Measurements from ENCODE around the gene EML6. TPM values are rescaled to one million over a fixed set of nuclear protein-coding genes. Genes with fewer than 3 reads are reported as not detected.

Gene EML6
- total and polyA plus RNA-seq, 3 donors from 2014 or later = 7.6 to 17.3 (median 12.1) TPM

- H3K9me3 ChIP-seq = no peaks in the 10 kb centered on the region
- H3K36me3 ChIP-seq (ENCODE audit: low read depth, missing control alignments) = no peaks in the 10 kb centered on the region
- no peak overlapping the region for H3K4me3 ChIP-seq
- 91 to 94% methylated on average over 8 of the region's 8 CpGs for WGBS, 2 donors
- H3K4me1 ChIP-seq = no peaks in the 10 kb centered on the region
- H3K27me3 ChIP-seq = no peaks in the 10 kb centered on the region
- intact Hi-C loops (cut with DNase I; ENCODE audit: low total_unique reads) = no loop called here
- H3K27ac ChIP-seq = no peak overlapping the region
- TF ChIP-seq, protein P1, sequence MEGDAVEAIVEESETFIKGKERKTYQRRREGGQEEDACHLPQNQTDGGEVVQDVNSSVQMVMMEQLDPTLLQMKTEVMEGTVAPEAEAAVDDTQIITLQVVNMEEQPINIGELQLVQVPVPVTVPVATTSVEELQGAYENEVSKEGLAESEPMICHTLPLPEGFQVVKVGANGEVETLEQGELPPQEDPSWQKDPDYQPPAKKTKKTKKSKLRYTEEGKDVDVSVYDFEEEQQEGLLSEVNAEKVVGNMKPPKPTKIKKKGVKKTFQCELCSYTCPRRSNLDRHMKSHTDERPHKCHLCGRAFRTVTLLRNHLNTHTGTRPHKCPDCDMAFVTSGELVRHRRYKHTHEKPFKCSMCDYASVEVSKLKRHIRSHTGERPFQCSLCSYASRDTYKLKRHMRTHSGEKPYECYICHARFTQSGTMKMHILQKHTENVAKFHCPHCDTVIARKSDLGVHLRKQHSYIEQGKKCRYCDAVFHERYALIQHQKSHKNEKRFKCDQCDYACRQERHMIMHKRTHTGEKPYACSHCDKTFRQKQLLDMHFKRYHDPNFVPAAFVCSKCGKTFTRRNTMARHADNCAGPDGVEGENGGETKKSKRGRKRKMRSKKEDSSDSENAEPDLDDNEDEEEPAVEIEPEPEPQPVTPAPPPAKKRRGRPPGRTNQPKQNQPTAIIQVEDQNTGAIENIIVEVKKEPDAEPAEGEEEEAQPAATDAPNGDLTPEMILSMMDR (IDR thresholded peaks at IDR 0.05) = no peak
- no peak for TF ChIP-seq POLR2A (IDR thresholded peaks at IDR 0.05)
- no peak for DNase-seq
Observed at GRCh38 chr2:54850171-54851122, 127.0 kb downstream of the EML6 start.

GRCh38 chr2:54853616-54854310, 130.3 kb downstream of the EML6 start:
- no peak overlapping the region for H3K4me3 ChIP-seq
- DNase-seq = no peak
- TF ChIP-seq, protein P1 (IDR thresholded peaks at IDR 0.05) = no peak
- no peak for TF ChIP-seq POLR2A (IDR thresholded peaks at IDR 0.05)
- 96 to 98% methylated on average over 5 of the region's 5 CpGs for WGBS, 2 donors
- H3K36me3 ChIP-seq (ENCODE audit: low read depth, missing control alignments) = no peaks in the 10 kb centered on the region
- no peaks in the 10 kb centered on the region for H3K4me1 ChIP-seq
- H3K27me3 ChIP-seq = no peaks in the 10 kb centered on the region
- intact Hi-C loops (cut with DNase I; ENCODE audit: low total_unique reads) = no loop called here
- no peak overlapping the region for H3K27ac ChIP-seq
- no peaks in the 10 kb centered on the region for H3K9me3 ChIP-seq

- Histone ChIP-seq H3K27ac (no peak overlapping the region), H3K4me1 (no peaks in the 10 kb centered on the region), H3K36me3 (ENCODE audit: low read depth, missing control alignments) (no peaks in the 10 kb centered on the region), H3K27me3 (no peaks in the 10 kb centered on the region), H3K4me3 (no peak overlapping the region), H3K9me3 (no peaks in the 10 kb centered on the region)
- TF ChIP-seq, protein P1 (IDR thresholded peaks at IDR 0.05) = no peak
- TF ChIP-seq POLR2A (IDR thresholded peaks at IDR 0.05) = no peak
- no peak for DNase-seq
- intact Hi-C loops (cut with DNase I; ENCODE audit: low total_unique reads) = no loop called here
- 91 to 92% methylated on average over 1 to 2 of the region's 2 CpGs for WGBS, 2 donors
Observed at GRCh38 chr2:54855434-54855833, 132.0 kb downstream of the EML6 start.

DNA sequence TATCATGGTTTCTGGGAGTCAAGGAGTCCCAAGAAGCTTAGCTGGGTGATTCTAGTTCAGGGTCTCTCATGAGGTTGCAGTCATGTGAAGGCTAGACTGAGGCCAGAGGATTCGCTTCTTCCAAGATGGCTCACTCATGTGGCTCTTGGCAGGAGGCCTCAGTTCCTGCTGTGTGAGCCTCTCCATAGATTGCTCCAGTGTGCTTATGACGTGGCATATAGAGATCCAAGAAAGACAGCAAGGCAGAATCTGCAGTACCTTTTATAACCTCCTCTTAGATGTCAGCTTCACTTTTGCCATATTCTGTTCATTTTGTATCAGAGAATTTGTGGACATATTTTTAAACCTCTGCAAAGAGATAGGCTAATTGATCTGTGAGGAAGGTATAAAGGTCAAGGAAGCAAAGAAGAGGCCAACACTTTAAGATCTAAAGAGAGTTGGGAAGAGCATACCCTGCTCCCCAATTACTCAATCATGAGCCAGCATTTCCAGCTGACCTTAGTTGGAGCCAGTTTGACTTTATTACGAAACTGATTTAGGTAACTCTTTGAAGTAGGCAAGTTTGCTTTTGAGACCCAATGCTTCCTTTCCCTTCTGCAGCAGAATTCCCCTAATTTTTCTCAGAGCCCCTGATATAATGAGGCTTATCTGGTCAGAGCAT, 134.7 kb downstream of the EML6 start:
- DNase-seq = no peak
- H3K4me3 ChIP-seq = no peak overlapping the region
- intact Hi-C loops (cut with DNase I; ENCODE audit: low total_unique reads) = no loop called here
- no peaks in the 10 kb centered on the region for H3K27me3 ChIP-seq
- 86 to 90% methylated on average over 3 of the region's 3 CpGs for WGBS, 2 donors
- no peaks in the 10 kb centered on the region for H3K4me1 ChIP-seq
- TF ChIP-seq, protein P1 (IDR thresholded peaks at IDR 0.05) = no peak
- no peak for TF ChIP-seq POLR2A (IDR thresholded peaks at IDR 0.05)
- no peaks in the 10 kb centered on the region for H3K9me3 ChIP-seq
- no peaks in the 10 kb centered on the region for H3K36me3 ChIP-seq (ENCODE audit: low read depth, missing control alignments)
- no peak overlapping the region for H3K27ac ChIP-seq
